Activated CD8-positive, alpha-beta memory T cell treated with anti-CD3 and anti-CD28 coated beads, Interleukin-2, amount 10 ng/mL, durations not matched to agents 7 days and 5 days (primary cell): ENCODE measurements around the gene UROC1. TPM values are rescaled to one million over a fixed set of nuclear protein-coding genes. Genes with fewer than 3 reads are reported as not detected.
A peak's percentile ranks its signal among the peaks of the same experiment; 100 is the strongest.

Experiments
- ATAC-seq: fragments of 150-1000 bp; cut with Tn5 transposase; one replicate; pipeline ENCODE4 v1.10.0; 2021; ENCODE audit warnings: moderate library complexity
- CTCF ChIA-PET: fragments of 350-600 bp; sonication (Branson Sonifier 250); formaldehyde crosslinking; loops from one replicate; lab custom pipeline; 2021; ENCODE audit warnings: antibody characterized with exemption; lab: Charles Lee
- DNase-seq: peaks from one replicate; pipeline ENCODE4 v3.0.0-alpha.2; 2020
- H3K27ac Mint-ChIP-seq: one replicate; pipeline ENCODE4 v1.8.0; 2021; ENCODE audit warnings: mild to moderate bottlenecking, mixed read lengths
- H3K27me3 Mint-ChIP-seq: one replicate; pipeline ENCODE4 v1.8.0; 2021; ENCODE audit warnings: mixed read lengths
- H3K36me3 Mint-ChIP-seq: one replicate; pipeline ENCODE4 v1.8.0; 2021; ENCODE audit warnings: mild to moderate bottlenecking, mixed read lengths
- H3K4me1 Mint-ChIP-seq: one replicate; pipeline ENCODE4 v1.8.0; 2021; ENCODE audit warnings: mixed read lengths
- H3K4me3 Mint-ChIP-seq: one replicate; pipeline ENCODE4 v1.8.0; 2021; ENCODE audit warnings: mild to moderate bottlenecking, moderate library complexity, mixed read lengths
- H3K9me3 Mint-ChIP-seq: one replicate; pipeline ENCODE4 v1.8.0; 2022; ENCODE audit warnings: low read depth, mixed read lengths
- total RNA-seq, 2 experiments: library from RNA; stranded (reverse); gene quantifications; one replicate each; pipeline ENCODE4 v1.2.3, GENCODE V29; 2021

Gene UROC1
- total RNA-seq, 2 experiments from 2014 or later, result not detected

DNA sequence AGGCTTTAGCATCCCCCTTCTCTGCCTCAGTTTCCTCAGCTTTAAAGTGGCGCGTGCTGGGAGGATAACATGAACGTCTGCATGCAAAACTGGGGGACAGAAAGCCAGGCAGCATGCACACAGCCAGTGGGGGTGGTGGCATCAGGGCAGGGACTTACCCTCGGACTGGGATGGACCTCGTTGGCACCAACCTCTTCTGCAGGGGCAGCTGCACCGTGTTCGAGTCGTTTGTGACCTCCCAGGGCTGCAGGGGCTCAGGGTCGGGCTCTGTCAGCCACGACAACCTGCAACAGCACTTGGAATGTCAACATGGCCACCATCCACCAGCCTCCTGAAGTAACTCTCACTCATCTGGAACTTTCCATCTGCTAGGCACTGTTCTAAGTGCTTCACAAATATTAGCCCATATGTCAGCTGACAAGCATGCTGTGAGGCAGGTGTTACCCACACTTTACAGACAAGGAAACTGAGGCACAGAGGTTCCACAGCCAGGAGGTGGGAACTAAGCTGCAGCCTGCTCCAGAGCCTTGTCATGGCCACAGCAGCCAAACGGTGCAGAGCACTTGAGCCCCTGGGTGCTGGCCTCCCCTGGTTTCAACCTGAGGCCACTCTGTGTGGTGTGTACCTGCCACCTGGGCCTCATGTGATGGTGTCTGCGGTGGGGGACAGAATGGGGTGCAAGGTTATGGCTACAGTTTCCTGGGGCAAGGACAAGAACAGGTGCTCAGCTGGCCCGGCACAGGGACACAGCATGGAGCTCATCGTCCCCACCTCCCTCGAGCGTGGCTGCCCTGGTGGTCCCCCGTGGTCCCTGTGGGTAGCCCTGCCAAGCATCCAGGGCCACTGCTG, 34.5 kb upstream of the UROC1 start:
- H3K27me3 Mint-ChIP-seq, result peaks cover 10% of the 10 kb centered on the region
- ATAC-seq, result no peak
- CTCF ChIA-PET, result no interaction called here
- no peaks in the 10 kb centered on the region for H3K36me3 Mint-ChIP-seq
- H3K27ac Mint-ChIP-seq, result no peak overlapping the region
- H3K9me3 Mint-ChIP-seq, result no peaks in the 10 kb centered on the region
- H3K4me3 Mint-ChIP-seq, result no peak overlapping the region
- H3K4me1 Mint-ChIP-seq, result no peaks in the 10 kb centered on the region
- DNase-seq, result peak; percentile 34

DNA sequence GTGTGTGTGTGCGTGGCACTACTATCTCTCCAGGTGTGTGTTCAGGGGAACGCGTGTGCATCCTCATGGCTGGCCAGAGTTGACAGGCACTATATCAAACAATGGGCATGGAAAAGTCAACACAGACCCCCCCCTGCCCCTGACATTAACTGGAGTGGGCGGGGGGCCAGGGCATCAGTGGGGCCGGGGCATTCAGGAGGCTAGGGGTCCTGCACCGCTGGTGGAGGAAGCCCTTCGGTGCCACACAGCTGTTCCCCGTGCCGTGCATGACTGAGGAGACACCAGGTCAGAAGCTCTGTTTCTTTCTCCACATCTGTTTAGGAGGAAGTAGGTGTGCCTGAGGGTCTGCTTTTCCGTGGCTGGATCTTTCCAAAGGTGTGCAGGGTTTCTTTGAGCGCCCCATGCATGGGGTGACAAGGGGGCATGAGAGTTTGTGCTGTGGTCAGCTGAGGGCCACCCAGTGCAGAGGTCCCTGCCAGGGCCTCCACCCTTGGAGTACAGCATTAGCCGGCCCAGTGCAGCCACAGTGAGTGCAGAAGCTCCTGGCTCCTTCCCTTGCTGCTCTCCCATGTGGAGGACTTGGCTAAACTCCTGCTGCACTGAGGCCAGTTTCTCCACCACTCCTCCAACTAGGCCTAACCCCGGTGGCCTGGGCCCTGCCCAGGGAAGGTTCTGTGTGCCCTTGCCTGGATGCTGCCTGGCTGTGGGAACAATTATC, 33.7 kb upstream of the UROC1 start:
- Mint-ChIP-seq H3K36me3 (no peaks in the 10 kb centered on the region), H3K4me3 (no peak overlapping the region), H3K27ac (no peak overlapping the region), H3K27me3 (peaks cover 14% of the 10 kb centered on the region), H3K4me1 (no peaks in the 10 kb centered on the region), H3K9me3 (no peaks in the 10 kb centered on the region)
- ATAC-seq (no peak), DNase-seq (peak; percentile 27)
- CTCF ChIA-PET, result no interaction called here

DNA sequence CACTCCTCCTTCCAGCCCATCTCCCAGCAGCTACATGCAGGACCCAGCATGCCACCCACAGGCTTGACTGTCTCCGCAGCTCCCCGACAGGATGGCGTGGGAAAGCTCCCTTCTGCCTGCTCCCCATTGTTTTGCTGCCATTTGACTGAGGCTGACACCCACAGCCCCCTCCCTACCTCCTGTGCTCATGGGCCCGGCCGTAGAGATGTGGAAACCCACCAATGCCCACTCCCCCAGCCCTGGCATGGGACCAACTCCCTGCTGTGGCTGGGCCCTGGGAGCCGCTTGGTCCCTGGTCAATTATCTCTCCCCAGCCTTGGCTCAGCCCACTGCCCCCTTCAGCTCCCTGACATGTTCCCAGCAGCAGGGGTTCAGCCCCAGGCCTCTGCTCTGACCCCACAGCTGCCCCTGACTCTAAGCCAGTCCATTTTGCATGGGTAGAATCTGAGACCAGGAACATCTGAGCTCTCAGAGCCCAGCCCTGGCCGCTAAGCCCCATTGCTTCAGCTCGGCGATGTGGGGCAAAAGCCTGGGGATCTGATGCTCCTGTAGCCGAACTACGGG, 33.0 kb upstream of the UROC1 start:
- no peaks in the 10 kb centered on the region for H3K36me3 Mint-ChIP-seq
- peaks cover 14% of the 10 kb centered on the region for H3K27me3 Mint-ChIP-seq
- no peaks in the 10 kb centered on the region for H3K9me3 Mint-ChIP-seq
- H3K4me3 Mint-ChIP-seq, result no peak overlapping the region
- no peak overlapping the region for H3K27ac Mint-ChIP-seq
- ATAC-seq (no peak), DNase-seq (peak; percentile 18)
- H3K4me1 Mint-ChIP-seq, result no peaks in the 10 kb centered on the region
- CTCF ChIA-PET, result no interaction called here

DNA sequence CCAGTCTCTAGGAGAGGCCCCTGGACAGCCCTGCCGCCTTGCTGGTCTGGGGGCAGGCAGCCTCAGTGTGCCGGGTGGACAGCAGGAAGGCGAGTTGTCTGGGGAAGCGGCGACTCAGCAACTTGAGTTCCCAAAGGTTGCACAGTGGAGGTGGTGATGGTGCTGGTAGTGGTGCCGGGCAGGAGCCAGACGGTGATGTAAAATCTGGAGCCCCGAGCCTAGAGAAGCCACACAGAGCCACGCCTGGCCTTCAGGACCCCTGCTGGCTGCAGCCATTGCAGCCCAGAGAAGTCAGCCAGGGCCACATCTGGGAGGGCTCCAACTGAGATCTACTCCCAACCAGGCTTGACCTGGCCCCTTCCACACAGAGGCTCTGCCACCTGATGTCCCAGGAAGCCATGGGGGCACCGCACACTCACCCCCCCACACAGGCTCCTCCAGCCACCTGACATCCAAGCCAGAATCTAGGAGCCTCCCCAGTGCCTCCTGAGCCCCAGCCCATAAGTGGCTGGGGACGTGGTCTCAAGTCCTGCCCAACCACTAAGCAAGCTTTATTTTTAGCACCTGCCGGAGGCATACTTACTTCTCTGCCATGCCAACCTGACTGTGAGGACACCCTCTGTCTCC, 32.4 kb upstream of the UROC1 start:
- no peak for DNase-seq
- H3K27me3 Mint-ChIP-seq, result peaks cover 14% of the 10 kb centered on the region
- no peak overlapping the region for H3K4me3 Mint-ChIP-seq
- CTCF ChIA-PET, result no interaction called here
- H3K4me1 Mint-ChIP-seq, result no peaks in the 10 kb centered on the region
- no peaks in the 10 kb centered on the region for H3K9me3 Mint-ChIP-seq
- no peaks in the 10 kb centered on the region for H3K36me3 Mint-ChIP-seq
- no peak overlapping the region for H3K27ac Mint-ChIP-seq
- no peak for ATAC-seq

DNA sequence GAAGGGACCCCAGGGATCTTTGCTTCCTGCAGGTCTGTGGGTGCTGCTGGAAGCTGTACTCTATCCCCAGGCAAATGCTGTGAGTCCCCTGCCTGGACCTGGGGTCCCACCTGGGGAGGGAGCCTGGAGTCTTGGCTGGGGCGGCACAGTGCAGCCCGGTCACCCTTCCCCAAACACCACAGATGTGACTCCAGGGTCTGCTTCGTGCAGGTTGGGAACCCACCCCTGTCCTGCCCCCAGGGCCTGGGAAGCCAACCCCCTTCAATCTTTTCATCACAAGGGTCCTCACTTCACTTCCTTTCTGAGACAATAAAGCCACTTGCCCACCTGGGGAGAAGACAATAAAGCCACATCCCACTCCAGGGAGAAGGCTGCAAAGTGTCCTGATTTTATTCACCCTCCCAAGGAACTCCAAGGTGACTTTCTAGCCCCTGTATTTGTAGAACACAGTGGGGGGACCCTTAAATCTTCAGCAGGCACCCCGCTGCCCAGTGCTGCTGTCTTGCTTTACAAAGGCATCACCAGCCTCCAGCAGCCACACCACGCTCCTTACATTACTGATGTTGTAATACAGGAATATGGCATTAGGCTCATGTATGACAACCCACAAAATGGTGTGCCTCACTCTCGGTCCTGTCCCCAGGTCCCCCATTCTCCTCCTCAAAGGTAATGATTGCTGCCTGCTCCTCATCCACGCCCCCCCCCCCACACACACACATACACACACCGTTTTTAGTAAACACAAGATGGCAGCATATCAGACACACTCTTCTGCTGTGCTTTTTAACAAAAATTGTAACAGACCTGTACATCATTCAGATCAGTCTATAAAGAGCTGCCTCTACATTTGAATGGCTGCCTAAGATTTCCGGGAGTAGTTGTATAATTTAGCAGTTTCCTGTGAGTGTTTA, 31.2 kb upstream of the UROC1 start:
- Mint-ChIP-seq H3K27ac (no peak overlapping the region), H3K9me3 (no peaks in the 10 kb centered on the region), H3K36me3 (no peaks in the 10 kb centered on the region), H3K4me3 (no peak overlapping the region), H3K4me1 (no peaks in the 10 kb centered on the region), H3K27me3 (peaks cover 14% of the 10 kb centered on the region)
- DNase-seq, result peak; percentile 11
- no peak for ATAC-seq
- CTCF ChIA-PET, result no interaction called here

DNA sequence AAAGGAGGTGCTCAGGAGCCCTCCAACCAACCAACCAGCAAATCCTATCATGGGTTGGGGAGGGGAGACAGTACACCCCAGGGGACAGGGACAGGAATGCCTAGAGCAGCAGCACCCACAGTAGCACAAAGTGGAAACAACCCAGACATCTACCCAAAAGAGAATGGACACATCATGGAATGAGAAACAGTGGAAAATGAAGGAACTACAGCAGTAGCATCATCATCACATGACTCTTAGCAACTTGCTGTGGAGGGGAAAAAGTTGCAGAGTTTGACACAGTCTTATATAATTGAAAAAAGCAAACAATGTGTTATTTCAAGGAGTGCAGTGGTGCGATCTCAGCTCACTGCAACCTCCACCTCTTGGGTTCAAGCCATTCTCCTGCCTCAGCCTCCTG, 30.1 kb upstream of the UROC1 start:
- Mint-ChIP-seq H3K4me1 (no peaks in the 10 kb centered on the region), H3K4me3 (no peak overlapping the region), H3K9me3 (no peaks in the 10 kb centered on the region), H3K27me3 (peaks cover 14% of the 10 kb centered on the region), H3K36me3 (no peaks in the 10 kb centered on the region), H3K27ac (no peak overlapping the region)
- CTCF ChIA-PET, result no interaction called here
- no peak for ATAC-seq
- no peak for DNase-seq

DNA sequence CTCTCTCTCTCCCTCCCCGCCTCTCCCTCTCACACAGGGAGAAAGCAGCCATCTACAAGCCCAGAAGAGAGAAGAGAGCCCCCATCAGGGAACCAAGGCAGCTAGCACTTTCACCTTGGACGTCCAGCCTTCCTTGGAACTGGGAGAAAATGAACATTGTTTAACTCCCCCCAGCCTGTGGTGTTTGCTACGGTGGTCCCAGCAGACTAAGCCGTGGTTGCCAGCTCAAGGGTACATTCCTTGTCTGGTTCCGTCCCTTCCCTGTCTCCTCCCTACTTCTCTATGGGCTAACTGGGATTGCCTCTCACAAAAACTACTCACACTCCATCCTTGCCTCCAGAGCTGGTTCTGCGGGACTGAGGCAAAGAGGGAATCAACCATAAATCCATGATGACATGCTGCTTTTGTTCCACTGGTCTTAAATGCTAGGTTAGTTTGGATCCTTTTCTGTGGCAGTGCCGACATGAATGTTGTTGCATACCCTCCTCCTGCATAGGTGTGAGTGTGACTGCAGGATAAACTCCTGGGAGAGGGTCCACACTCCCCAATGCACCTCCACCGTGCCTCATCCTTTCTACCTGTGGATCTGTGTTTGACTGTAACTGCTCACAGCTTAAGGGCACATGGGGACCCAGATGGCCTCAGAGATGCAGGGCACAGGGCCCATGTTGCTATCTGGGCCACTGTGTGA, 29.1 kb upstream of the UROC1 start:
- peaks cover 14% of the 10 kb centered on the region for H3K27me3 Mint-ChIP-seq
- ATAC-seq (no peak), DNase-seq (no peak)
- no peak overlapping the region for H3K4me3 Mint-ChIP-seq
- no peak overlapping the region for H3K27ac Mint-ChIP-seq
- H3K36me3 Mint-ChIP-seq, result no peaks in the 10 kb centered on the region
- no peaks in the 10 kb centered on the region for H3K4me1 Mint-ChIP-seq
- CTCF ChIA-PET, result no interaction called here
- H3K9me3 Mint-ChIP-seq, result no peaks in the 10 kb centered on the region

DNA sequence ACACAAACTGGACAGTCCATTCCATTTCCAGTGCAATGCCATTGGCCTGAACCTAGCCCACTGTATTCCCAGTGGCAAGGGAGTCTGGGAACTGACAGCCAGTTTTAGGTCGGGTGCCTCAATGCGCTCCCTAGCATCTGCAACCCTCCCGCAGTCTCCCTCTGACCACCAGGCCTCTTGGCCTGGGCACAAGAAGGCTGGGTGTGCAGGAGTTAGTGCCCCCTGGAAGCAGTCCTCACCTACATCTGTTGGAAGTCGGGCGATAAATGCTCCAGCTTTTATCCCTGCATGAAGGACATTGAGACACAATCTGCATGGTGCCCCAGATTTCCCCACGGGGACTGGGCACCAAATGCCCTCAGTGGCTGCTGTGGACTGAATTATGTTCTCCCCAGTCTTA, 28.4 kb upstream of the UROC1 start:
- ATAC-seq, result no peak
- Mint-ChIP-seq H3K36me3 (no peaks in the 10 kb centered on the region), H3K27ac (no peak overlapping the region), H3K9me3 (no peaks in the 10 kb centered on the region), H3K27me3 (peaks cover 14% of the 10 kb centered on the region), H3K4me3 (no peak overlapping the region), H3K4me1 (no peaks in the 10 kb centered on the region)
- DNase-seq, result peak; percentile 31
- CTCF ChIA-PET, result no interaction called here

DNA sequence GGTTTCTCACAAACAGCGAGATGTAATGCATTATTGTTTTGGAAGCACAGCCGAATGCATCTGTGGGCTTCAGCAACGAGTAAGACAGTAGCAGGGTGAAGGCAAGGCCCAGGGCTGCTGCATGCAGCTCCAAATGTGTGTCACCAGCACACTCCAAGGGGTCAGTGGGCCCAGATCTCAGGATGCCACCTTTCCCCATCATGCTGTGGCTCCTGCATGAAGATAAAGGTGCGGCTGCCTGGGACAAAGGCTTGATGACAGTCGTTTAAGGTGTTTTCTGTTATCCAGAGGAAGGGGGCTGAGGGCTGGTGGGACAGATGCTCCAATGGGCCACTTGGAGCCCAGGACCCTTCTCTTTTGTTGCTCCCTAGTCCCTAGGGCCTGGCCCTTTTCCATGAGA, 28.0 kb upstream of the UROC1 start:
- H3K27me3 Mint-ChIP-seq, result peaks cover 17% of the 10 kb centered on the region
- no peak overlapping the region for H3K27ac Mint-ChIP-seq
- ATAC-seq (no peak), DNase-seq (no peak)
- H3K9me3 Mint-ChIP-seq, result no peaks in the 10 kb centered on the region
- no peak overlapping the region for H3K4me3 Mint-ChIP-seq
- CTCF ChIA-PET, result no interaction called here
- H3K4me1 Mint-ChIP-seq, result peaks cover 4% of the 10 kb centered on the region
- H3K36me3 Mint-ChIP-seq, result no peaks in the 10 kb centered on the region

DNA sequence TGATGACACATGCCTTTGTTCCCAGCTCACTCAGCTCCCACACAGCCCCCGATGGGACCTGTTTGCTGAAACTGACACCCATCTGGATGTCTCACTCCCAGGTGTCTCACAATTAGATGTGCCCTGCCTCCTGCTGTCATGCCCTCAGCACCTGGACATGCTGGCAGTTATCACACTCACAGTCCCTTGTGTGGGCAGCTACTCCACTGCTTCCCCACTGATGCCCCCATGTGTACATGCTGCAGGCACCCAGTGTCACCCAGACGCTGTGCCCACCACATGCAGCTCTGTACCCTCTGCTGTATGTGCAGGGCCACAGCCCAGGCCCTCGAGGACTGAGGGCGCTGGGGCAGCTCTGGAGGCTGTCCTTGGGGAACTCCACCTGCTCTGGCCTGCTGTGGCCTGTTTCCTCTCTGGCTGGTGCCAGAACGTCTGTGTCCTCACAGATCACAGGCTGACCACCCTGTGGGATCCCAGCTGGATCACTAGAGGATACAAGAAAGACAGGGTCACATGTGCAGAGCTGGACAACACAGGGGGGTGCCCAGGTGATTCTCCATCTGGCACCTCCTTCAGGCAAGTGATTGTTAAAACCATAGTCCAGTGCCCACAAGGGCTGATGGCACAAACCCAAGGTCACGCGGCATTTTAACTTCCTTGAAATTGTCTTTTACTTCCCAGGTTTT, 27.2 kb upstream of the UROC1 start:
- no peak for ATAC-seq
- Mint-ChIP-seq H3K36me3 (no peaks in the 10 kb centered on the region), H3K4me1 (peaks cover 6% of the 10 kb centered on the region), H3K9me3 (peaks cover 3% of the 10 kb centered on the region), H3K27me3 (peaks cover 17% of the 10 kb centered on the region), H3K27ac (no peak overlapping the region), H3K4me3 (no peak overlapping the region)
- CTCF ChIA-PET, result no interaction called here
- peak; percentile 27 for DNase-seq

DNA sequence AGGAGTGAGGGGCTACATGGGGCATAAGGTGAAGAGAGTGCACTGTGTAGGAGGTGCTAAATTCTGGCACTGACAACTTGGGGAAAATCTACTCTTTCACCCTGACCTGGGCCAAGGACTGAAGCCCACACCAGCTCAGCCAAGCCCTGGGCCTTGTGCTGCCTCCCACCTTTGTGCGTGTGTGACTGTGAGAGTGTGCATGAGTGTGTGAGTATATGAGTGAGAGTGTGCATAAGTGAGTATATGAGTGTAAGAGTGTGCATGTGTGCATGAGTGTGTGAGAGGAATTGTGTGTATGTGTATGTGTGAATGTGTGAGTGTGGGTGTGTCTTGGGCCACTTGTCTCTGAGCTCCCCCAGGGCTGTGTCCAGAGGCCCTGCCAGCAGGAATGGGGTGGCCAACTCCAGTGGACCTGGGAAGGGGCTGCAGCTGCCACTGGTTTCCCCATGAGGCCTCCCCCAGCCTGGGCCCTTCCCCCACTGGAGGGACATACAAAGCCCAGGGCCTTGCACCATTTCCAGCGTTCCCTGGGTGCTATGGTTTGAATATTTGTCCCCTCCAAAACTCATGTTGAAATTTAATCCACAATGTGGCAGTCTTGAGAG, 26.0 kb upstream of the UROC1 start:
- Mint-ChIP-seq H3K4me1 (peaks cover 6% of the 10 kb centered on the region), H3K4me3 (no peak overlapping the region), H3K36me3 (no peaks in the 10 kb centered on the region), H3K27me3 (peaks cover 12% of the 10 kb centered on the region), H3K9me3 (peaks cover 3% of the 10 kb centered on the region), H3K27ac (no peak overlapping the region)
- ATAC-seq (no peak), DNase-seq (no peak)
- CTCF ChIA-PET, result no interaction called here
